Measurements from ENCODE around the gene AQP6.

AQP6 gene

DNA sequence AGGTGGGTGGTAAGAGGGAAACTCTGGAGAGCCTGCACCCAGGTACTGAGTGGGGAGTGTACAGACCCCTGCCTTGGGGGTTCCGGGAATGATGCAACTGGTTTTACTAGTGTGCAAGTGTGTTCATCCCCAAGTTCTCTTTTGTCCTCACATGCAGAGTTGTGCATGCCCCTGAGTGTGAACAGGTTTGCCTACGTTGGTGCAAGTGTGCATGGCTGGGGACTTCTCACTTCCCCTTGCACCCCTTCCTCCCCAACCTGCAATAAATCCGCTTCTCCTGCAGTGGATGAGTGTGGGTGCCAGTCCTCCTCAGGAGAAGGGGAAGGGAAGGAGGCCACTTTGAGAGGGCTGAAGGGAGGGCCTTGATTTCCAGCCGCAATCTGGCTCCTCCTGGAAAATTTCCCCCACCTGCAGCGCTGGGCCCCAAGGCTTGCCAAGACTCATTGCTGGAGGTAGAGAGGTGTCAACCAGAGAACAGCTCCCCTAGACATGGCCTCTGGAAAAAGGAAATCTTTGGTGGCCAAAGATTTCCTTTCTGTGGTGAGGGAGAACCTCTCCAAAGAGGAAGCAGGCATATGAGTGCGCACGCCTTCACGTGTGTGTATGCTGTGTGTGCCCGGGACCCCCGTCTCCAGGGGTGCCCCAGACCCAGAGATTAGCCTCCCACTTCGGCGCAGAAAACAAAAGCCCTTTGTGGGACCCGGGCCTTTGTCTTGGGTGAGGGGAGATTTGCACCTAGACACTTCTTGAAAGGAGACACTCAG is 16.7 kb upstream of the AQP6 start:
- no peak for DNase-seq (ENCODE audit: low spot score)

DNA sequence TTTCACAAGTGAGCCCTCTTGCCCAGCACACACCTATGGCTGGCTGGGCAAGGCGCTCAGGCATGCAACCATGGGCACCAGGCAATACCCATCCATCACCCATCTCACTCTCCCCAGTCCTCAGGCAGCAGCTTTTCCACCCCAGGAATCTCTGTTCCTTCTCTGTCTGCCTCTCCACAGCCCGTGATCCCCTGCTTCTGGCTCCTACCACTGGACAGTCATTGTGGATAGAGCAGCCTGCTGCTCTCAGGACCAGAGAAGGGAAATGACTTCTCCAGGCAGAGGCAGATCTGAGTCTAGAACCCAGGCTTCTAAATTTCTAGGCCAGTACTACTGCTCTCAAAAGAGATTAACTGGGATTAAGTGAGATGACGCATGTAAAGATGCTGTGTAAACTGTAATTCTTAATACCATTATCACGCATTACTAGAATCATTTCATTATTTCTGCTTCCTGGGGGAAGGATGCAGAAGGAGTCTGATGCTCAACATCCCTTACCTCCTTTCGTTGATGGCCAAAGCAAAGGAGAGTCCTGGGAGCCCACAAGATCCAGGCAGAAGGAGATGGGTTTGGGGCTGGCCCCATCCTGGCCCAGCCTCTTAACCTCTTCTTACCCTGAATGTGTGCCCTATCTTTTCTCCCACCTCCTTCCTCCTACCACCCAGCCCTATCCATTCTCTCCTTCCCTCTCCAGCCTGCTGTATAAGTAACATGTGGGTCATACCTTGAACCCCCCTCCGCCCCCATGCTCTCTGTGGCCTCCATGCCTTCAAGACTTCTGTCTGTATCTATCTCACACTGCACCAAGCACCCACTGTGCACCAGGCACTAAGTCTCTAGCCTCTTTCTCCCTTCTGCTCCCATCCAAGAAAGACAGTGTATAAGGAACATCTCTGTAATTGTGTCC is 15.8 kb upstream of the AQP6 start:
- no peak for DNase-seq (ENCODE audit: low spot score)

DNA sequence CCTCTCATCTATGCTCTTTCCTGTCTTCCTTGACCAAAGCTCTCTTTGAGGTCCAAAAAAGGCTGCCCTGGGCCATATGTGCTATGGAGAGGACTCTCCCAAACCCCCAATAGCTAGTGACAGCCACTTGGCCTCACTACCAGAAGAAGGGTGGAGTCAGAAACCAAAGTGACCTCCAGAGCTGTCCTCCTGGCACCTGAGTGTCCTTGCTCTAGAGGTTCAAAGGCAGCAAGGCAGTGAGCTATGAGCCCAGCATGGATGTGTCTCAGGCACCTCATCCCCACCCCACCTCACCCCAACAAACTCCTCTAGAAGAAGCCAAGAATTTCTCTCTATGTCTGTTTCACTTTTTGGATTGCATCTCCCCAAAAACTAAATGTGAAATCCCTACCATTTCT is 15.2 kb upstream of the AQP6 start:
- no peak for DNase-seq (ENCODE audit: low spot score)

DNA sequence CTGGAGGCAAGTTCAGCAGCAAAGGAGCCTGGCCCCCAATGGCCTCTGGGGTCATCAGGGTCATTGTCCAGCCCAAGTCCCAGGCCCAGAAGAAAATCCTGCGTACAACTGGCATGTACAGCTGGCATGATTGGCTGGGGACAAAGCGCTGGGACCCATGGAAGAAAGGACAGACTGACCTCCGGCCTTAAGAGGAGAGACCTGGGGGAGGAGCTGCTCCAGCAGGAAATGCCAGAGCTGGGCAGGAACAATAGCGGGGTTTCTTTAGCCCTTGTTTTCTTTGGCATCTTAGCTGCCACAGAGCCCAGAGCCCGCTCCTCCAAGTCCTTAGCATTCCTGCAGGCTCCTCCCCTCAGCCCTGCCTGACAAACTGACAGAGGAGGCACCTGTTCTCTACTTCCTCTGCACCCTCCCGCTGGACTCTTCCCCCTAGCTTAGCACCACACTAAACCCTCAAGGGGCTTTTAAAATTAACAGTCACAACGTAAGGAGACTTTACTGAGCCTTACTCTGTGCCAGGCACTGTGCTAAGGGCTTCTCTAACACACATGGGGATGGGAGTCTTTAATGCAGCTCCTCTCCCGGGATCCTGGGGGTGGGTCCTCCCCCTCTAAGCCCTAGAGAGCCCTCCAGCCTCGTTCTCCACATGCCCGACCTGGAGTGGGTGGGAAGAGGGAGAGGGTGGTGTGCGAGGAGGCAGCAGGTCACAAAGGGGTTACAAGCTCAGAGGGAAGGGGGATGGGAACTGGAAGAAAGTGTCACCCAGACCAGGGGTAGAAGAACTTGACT is 12.9 kb upstream of the AQP6 start:
- peak; percentile 63 for DNase-seq (ENCODE audit: low spot score)

DNA sequence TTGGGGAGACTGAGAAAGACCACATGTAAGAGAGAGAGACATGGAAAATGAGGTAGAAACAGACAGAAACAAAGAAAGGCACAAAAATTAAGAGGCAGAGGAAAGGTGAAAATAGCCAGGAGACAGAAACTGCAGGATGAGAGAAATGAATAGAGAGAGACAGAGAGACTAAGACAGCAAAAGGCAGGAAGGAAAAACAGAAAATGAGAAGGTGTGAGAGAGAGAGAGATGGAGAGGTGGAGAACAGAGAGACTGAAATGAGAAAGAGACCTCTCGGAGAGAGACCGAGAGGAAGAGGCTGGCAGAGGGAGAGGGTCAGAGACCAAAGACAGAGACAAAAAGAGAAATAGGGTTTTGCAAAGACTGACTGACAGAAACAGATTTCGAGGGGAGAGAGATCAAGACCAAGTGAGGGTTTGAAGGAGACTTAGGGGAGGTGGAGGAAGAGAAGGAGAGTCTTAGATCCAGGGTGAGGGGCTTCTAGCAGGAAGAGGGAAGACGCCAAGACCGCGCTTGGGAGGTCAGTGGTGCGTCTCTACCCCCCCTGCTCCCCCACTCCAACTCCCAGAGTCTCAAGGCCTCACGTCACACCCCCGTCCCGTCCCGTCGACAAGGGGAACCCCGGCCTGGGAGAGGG is 12.2 kb upstream of the AQP6 start:
- DNase-seq (ENCODE audit: low spot score), result no peak

DNA sequence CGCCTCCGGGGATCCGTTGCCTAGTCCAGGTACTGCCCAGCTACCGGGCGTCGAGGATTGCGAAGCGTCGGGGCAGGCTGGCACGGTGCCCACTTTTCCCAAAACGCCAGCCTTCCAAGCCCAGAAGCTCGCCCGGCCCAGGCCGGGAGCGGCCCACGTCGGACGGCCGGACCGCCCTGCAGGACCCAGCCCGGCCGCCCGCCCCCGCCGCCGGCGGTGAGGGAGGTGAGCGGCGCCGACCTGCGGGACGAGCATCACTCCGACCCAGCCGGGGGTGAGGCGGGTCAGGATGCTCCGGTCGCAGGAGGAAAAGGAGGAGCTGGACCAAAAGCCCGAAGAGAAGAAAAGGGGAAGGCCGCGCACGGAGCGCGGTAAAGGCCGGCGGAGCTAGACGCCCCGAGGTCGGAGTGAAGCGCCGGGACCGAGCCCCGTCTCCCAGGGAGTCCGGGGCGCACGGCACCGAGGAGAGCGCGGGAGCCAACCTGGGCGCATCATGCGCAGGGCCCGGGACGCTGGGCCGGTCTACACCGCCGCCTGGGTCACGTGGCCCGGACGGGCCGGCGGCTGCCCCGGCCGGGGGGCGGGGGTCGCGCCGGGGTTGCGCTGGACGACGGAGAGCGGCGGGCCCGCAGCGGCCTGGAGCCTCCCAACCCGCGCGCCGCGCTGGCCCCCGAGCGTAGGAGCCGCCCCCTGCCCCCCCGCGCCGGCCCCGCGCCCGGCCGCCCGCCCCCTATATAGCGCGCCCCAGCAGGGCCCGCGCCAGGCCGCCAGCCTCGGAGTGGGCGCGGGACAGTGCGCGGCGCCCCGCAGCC is 11.4 kb upstream of the AQP6 start, which contains the start of gene AQP5:
Gene AQP5 (plus strand): TSS at position 762 of the 812 bp plus-strand sequence. CDS start 146 bp downstream, outside the sequence.
- DNase-seq (ENCODE audit: low spot score), result no peak

DNA sequence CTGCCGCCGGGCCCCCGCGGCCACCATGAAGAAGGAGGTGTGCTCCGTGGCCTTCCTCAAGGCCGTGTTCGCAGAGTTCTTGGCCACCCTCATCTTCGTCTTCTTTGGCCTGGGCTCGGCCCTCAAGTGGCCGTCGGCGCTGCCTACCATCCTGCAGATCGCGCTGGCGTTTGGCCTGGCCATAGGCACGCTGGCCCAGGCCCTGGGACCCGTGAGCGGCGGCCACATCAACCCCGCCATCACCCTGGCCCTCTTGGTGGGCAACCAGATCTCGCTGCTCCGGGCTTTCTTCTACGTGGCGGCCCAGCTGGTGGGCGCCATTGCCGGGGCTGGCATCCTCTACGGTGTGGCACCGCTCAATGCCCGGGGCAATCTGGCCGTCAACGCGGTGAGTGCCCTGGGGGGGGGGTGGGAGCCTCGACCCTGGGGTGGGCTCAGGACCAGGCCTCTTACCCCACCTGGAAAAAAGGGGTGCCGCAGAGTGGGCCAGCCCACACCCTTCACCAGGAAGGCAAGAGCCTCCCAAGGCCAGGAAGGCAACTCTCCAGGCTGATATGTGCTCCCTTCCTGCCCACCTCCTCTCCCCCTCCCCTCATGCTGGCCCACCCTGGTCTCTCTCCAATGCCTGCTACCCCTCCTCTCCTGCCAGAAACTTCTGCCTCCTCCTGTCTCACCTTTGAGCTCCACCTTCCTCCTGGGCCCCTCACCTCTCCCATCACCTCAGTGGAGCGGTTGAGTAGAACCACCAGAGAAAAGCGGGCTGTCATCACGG is 10.6 kb upstream of the AQP6 start:
- DNase-seq (ENCODE audit: low spot score), result no peak

DNA sequence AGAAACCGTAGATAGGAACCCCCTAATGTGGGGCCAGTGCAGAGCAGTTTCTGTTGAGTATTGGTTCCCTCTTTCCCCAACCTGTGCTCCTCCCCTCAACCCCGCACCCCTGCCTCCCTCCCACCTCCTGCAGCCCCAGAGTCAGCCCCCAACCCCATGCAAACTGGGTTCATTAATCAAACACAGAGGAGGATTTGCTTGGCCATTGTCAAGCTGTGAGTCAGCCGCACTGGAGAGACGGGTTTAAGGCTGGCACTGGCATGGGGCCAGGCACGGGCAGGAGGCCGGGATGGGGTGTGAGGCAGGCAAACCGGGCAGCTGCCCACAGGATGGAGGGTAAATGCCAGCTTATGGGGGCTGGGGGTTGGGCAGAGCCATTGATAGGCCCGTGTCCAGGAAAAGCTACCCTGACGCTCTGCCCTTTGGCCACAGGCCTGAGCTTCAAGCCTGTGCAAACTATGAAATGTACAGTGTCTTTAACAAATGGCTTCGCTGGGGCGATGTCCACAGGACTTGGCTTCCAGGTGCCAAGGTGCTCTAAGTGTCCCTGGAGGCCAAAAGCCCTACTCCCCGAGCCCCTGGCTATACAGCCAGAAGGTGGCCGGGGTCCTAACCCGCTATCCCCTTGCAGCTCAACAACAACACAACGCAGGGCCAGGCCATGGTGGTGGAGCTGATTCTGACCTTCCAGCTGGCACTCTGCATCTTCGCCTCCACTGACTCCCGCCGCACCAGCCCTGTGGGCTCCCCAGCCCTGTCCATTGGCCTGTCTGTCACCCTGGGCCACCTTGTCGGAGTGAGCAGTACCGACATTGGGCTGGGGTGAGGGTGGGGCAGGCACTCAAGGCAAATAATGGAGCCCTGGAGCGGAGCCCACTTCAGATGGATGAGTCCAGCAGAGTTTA is 9.6 kb upstream of the AQP6 start:
- no peak for DNase-seq (ENCODE audit: low spot score)

DNA sequence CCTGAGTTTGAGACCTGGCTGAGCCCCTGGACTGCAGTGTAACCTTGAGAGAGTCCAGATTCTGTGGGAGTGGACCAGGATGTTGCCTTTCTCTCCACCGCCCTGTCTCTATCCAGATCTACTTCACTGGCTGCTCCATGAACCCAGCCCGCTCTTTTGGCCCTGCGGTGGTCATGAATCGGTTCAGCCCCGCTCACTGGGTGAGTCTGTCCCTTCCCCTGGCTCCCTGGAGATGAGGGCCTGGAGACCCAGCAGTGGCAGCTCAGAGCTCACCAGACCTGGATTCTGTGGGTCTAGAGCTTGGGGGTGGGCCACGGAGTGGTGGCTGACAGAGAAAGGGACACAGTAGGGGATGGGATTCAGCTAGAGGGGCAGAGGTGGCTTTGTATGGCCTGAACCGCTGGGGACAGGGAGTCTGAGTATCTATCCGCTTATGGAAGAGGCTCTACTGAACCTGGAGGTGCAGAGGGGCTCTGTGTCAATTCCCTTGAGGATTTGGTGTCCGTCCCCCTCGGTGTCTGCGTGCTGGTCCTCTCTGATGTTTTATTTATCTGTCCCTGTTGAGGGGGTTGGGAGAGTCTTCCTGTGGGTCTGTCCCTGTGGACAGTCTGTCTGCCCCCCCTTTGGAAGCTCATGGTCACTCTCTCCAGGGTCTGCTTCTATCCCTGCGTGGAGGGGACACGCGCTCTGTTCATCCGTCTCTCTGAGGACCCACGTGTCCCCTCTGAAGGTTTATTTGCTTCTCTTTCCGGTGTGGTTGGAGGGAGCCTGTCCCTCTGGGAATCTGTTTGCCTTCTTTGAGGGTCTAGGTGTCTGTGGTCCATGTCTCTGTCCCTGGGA is 8.6 kb upstream of the AQP6 start:
- DNase-seq (ENCODE audit: low spot score), result no peak

DNA sequence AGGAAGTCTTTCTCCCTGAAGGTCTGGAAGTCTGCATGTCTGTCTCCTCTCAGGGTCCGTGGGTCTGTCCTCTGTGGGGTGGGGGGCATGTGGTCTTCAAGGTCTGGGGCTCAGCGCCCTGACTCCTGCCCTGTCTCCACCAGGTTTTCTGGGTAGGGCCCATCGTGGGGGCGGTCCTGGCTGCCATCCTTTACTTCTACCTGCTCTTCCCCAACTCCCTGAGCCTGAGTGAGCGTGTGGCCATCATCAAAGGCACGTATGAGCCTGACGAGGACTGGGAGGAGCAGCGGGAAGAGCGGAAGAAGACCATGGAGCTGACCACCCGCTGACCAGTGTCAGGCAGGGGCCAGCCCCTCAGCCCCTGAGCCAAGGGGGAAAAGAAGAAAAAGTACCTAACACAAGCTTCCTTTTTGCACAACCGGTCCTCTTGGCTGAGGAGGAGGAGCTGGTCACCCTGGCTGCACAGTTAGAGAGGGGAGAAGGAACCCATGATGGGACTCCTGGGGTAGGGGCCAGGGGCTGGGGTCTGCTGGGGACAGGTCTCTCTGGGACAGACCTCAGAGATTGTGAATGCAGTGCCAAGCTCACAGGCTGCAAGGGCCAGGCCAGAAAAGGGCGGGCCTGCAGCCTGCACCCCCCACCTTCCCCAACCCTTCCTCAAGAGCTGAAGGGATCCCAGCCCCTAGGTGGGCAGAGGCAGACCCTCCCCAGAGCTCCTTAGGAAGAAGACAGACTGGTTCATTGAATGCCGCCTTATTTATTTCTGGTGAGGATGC is 7.7 kb upstream of the AQP6 start:
- no peak for DNase-seq (ENCODE audit: low spot score)

DNA sequence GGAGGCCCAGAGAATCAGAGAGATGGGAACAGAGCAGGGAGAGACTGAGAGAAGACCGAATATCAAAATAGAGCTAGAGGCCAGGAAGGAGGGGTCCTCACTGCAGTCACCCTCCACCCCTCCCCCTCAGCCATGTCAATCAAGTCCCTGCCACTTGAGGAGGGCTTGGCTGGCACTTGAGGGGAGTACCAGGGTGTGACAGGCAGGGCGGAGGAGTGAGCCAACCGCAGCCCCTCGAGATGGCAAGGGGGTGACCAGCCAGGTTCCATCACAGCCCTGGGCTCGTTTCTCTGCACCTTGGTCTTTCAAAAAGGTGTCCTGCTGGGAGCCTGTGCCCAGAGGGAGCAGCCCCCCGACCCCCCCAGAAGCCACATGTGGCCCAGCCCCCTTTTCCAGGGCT is 6.9 kb upstream of the AQP6 start:
- DNase-seq (ENCODE audit: low spot score), result no peak

DNA sequence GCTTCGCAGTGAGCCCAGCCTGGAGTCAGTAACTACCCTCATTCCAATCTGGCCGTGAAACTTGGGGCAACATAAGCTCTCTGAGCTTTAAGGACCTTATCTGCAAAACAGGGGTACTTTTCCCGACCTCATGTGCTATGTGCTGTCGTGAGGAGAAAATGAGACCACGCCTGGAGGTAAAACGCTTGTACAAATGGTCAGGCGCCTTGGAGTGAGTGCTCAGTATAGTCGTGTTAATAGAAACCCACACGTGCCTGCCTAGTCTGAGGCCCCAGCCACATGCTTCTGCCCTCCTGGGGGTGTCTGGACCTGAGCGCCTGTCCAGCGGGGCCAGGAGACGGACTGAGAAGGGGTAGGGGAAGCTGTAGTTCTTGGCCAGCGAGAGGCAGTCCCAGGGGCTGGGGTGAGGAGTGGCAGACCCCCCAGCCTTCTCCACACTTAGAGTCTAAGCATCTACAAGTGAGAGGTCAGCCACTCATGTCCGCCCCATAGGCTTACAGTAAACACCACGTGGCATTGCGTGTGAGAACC is 6.2 kb upstream of the AQP6 start:
- DNase-seq (ENCODE audit: low spot score), result no peak

DNA sequence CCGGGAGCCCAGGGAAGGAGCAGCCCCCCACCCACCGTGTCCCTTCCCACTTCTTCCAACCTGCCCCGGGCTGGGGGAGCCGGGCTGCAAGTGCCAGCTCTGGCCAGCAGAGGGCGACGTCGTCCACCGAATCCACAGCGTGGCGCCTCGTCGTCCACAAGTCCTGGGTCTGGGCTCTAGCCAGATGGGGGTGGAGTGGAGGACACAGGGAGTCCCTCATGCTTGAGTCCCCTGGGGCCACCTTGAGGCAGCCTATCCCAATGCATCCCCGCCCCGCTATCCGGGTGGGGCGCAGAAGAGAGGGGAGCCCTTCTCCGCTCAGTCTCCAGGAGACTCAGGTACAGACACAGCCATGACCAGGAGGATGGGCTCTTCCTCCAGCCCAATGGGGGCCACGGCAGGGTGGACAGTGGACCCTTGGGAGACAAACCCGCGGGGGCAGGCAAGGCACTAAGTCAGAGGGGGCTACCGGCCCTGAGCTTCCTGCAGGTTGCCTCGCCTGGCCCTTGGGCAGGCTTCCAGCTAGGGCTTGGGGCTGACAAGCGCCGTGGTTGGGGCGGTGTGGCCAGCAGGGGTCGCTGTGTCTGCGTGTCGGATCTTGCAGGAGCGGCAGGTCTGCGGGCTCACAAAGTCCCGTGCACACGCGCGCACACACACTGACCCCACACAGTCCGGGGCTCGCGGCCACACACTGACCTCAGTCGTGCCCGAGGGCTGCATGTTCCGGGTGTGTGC is 5.5 kb upstream of the AQP6 start:
- DNase-seq (ENCODE audit: low spot score), result peak; percentile 95

DNA sequence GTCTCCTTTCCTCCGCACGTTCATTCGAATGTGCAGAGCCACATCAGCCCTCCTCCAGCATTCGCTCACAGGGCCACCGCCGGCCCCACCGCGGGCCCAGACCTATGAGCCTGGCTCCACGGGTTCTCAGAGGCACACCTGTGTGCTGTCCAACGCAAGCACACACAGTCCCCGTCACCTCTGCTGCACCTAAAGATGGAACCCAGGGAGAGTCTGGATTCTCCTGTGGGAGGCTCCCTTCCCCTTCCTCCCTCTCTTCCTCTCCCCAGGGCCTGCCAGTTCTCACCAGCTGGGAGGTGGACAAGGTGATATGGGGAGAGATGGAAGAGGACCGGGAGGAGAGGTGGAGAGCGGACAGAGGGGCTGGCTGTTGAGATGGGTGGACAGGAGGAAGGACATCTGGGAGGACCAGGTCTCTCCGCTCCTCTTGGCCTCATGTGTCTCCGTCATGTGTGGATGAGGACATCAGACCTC is 4.9 kb upstream of the AQP6 start:
- no peak for DNase-seq (ENCODE audit: low spot score)

DNA sequence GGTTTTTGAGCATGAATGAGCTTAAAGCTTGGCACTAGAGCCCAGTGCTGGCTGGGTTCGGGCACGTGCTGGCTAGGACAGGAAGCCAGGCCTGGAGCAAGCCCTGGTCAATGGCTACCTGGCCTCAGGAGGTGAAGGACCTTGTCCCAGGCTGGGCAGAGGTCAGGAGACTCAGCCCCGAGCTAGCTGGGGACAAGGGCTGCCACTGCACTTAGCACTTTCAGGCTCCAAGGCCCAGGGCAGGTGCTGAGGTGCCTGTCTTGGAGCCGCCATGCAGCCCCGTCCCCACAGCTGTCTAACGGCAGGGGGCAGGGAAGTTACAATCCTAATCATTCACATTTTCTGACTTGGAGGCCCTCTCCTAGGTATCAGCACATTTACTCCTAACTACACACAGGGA is 4.3 kb upstream of the AQP6 start:
- DNase-seq (ENCODE audit: low spot score), result no peak

DNA sequence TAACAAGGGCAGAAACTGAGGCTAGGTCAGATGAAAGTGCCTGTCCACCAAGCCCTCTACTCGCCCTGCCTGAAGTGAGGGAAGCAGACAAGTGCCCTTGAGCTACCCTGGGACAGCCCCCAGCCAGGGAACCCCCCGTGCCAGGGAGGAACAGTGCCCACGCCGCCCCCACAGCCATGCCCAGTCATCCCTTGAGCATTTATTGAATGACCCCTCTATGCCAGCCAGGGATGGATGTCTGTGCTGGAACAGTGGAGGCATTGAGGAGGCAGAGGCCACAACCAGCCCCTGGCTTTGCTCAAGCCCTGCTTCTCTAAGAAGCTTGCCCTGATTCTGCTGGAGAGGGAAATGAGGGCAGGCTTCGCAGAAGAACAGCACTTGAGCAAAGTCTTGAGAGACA is 3.7 kb upstream of the AQP6 start:
- DNase-seq (ENCODE audit: low spot score), result no peak
